ENCODE results near the gene SRP9.
A peak's percentile ranks its signal among the peaks of the same experiment; 100 is the strongest.
"Not testable (repeated sequence)": the region's sequence is repeated elsewhere in the genome, so short reads cannot be mapped to it uniquely, and the experiment has no call there.

The SRP9 gene

DNA sequence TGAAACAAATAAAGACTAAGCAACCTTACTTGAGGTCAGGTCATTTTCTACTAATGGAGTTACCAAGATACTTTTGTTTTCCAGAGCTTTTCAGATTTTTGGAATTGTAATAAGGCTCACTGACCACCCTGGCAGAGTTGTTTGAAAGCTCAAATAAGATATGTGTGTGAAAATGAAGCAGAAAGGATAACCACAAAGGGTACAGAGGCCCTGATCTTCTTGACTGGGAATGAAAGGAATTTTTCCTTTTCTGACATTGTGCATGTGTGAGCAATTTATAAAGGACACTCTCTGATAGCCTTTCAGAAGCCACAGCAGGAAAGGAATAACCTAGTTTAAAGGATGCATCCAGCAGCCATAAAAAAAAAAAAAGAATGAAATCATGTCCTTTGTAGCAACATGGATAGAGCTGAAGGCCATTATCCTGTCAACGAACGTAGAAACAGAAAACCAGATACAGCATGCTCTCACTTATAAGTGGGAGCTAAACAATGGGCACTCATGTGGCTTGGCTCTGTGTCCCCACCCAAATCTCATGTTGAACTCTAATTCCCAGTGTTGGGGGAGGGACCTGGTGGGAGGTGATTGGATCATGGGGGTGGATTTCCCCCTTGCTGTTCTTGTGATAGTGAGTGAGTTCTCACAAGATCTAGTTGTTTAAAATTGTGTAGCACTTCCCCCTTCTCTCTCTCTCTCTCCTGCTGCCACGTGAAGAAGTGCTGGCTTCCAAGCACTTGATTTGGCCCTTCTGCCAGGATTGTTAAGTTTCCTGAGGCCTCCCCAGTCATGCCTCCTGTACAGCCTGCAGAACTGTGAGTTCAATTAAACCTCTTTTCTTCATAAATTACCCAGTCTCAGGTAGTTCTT, 3.1 kb upstream of the SRP9 start:
- no peak for DNase-seq (ENCODE audit: low read depth in 2 of 2)

DNA sequence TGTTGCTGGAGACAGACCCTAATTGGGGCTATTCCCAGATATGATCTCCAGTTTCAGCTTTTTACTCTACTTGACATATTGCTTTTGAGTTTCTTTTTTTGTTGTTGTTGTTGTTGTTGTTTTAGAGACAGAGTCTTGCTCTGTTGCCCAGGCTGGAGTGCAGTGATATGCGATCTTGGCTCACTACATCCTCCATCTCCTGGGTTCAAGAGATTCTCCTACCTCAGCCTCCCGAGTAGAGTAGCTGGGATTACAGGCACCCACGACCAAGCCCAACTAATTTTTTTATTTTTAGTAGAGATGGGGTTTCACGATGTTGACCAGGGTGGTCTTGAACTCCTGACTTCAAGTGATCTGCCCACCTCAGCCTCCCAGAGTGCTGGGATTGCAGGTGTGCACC, 1.3 kb upstream of the SRP9 start:
- DNase-seq (ENCODE audit: low read depth in 2 of 2), result no peak

GRCh38 chr1:225777058-225777582, 506 bp upstream of the SRP9 start:
- peak in 1 of 2 donors; percentile 6 for DNase-seq (ENCODE audit: low read depth in 2 of 2)

- no peak for DNase-seq (ENCODE audit: low read depth in 2 of 2)
Measured at GRCh38 chr1:225778337-225778669, 677 bp downstream of the SRP9 start.

DNA sequence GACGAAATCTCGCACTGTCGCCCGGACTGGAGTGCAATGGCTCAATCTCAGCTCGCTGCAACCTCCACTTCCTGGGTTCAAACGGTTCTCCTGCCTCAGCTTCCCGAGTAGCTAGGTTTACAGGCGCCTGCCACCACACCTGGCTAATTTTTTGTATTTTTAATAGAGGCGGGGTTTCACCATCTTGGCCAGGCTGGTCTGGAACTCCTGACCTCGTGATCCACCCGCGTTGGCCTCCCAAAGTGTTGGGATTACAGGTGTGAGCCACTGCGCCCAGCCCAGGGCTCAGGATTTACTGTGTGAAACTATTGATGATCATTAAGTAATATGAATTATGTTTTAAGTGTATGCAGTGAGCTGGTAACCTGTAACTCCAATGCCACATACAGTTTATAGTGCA, 1.5 kb downstream of the SRP9 start:
- not testable (repeated sequence) for DNase-seq (ENCODE audit: low read depth in 2 of 2)

- DNase-seq (ENCODE audit: low read depth in 2 of 2), result no peak
Measured at GRCh38 chr1:225780134-225780533, 2.5 kb downstream of the SRP9 start.

DNA sequence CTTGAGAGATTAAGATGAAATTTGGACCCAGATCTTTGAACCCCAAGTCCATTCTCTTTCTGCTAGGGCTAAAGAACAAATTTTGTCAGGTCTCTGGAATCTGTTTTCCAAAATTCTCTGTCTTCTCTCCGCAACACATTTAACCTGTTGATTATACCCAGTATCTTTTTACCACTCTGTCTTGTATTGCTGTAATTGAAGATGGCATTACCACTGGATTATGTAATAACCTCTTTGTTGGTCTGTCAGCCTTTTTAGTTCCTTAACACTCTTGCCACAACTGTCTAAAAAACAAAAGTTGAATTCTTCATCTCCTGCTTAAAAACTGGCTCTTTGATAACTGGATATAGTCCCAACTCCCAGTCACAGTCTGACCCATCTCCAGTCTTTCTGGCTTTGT, 3.0 kb downstream of the SRP9 start:
- no peak for DNase-seq (ENCODE audit: low read depth in 2 of 2)

DNA sequence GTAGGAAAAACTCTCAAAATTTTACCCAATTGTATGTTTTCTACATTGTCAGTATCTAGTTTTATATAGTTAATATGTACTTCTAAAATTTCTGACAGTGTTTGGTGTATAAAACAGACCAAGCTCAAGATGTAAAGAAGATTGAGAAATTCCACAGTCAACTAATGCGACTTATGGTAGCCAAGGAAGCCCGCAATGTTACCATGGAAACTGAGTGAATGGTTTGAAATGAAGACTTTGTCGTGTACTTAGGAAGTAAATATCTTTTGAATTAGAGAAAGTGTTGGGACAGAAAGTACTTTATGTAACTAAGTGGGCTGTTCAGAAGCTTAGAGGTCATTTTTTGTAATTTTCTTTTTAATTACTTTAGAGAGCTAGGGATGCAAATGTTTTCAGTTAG, 11.5 kb downstream of the SRP9 start:
- not testable (repeated sequence) for DNase-seq (ENCODE audit: low read depth in 2 of 2)

DNA sequence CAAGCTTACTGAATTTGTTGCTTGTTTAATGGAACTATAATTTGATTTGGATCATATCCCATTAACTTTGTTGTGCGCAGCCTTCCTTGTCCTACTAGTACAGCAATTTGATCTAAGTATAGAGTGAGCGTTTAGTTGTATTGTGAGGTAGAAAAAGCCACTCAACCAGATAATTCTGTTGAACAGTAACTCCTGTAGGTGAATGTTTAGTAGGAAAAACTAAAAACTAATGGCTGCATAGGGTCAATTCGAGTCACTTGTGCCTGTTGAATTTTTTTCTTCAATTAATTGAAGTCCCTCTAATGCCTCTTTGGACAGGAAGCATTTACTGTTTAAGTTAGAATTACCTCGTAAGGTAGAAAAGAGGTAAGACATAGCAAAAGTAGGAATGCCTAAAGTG, 17.3 kb downstream of the SRP9 start:
- DNase-seq (ENCODE audit: low read depth in 2 of 2), result no peak

DNA sequence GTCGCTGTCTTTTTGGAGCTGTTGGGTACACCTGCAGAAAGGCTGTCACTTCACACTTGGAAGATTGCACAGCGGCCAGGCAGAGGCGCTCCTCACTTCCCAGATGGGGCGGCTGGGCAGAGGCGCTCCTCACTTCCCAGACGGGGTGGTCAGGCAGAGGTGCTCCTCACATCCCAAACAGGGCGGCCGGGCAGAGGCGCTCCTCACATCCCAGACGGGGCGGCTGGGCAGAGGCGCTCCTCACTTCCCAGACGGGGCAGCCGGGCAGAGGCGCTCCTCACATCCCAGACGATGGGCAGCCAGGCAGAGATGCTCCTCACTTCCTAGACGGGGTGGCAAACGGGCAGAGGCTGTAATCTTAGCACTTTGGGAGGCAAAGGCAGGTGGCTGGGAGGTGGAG, 18.5 kb downstream of the SRP9 start:
- DNase-seq (ENCODE audit: low read depth in 2 of 2), result not testable (repeated sequence)

DNA sequence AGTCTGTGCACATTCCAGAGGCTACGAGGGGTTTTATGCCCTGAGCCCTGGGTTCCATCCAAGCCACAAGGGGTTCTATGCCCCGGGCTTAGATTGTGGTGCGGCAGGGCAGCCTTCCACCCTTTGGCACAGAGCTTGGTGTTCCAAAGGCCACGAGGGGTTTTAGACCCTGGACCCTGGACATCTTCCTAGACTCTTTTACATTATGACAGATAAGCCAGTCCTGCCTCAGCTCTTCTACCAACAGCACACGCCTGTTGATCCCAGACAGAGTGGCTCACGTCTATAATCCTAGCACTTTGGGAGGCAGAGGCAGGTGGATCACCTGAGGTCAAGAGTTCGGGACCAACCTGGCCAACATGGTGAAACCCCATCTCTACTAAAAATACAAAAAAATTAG, 23.5 kb downstream of the SRP9 start:
- DNase-seq (ENCODE audit: low read depth in 2 of 2), result not testable (repeated sequence)

DNA sequence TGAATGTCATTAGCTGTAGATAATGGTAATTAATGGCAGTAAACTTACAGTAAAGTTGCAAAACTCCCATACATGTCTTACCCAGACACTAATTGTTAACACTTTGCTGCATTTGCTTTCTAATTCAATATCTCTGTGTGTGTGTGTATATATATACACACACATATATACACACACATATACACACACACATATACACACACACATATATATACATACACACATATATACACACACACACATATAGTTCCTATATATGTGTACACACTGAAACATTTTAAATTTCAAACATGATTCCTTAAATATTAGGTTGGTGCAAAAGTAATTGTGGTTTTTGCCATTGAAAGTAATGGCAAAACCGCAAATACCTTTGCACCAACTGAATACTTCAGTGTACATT, 28.6 kb downstream of the SRP9 start:
- no peak for DNase-seq (ENCODE audit: low read depth in 2 of 2)

DNA sequence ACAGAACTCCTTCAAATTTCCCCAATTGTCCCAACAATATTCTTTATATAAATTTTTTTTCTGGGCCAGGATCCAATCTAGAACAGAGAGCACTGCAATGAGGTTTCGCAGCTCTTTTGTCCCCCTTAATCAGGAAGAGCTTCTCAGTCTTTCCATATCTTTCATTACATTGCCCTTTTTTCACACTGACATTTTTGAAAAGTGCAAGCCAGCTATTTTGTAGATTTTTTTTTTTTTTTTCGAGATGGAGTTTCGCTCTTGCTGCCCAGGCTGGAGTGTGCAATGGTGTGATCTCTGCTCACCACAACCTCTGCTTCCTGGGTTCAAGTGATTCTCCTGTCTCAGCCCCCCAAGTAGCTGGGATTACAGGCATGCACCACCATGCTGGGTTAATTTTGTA, 29.1 kb downstream of the SRP9 start:
- DNase-seq (ENCODE audit: low read depth in 2 of 2), result not testable (repeated sequence)

DNA sequence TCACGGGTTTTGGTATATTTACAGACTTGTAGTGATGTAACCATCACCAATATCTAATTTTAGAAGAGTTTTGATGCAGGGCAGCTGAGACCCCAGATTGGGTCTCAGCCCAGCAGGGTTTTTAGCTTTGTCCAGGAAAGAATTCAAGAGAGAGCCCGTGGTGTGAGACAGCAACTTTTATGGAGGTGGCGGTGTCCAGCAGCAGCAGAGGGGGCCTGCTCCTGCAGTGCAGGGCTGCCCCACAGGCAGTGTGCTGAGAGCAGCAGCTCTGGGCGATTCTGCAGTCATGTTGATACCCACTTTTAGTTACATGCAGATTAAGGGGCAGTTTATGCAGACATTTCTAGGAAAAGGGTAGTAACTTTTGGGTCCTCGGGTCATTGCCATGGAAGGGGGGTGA, 30.5 kb downstream of the SRP9 start:
- DNase-seq (ENCODE audit: low read depth in 2 of 2), result no peak

DNA sequence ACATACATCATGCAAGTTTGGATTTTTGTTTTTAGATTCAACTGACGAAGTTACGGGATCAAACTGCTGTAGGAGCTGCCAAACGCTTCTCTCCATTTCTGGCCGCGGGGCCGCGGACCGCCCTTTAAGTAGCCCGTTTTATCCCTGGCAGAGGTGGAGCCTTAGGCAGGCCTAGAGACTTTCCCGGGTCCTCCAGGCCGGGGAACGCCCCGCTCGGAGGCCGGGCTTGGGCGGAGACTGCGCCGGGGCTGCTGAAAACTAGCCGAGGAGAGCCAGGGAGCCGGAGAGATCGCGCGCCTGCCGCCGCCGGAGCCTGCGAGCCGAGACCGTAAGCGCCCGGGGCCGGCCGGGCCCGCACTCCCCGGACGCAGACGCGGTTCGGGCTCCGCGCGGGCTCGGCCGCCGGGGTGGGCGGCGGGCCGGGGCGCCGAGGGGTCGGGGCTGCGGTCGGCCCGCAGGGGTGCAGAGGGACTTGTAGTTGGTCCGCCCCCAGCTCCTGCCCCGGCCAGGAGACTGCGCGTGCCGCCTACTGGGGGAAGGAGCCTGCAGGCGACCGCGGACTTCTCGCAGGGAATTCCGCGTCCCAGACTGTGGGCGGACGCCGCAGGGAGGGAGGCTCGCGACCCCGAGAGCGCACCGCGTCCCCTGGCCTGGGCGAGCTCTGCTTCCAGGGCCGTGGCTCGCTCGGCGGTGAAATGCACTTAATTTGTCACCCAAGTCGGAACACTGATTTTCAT, 32.4 kb downstream of the SRP9 start, which contains the start of gene EPHX1:
Gene EPHX1, plus strand, starts transcription at position 283 of the 737 bp plus-strand sequence. CDS start 18,606 bp downstream, outside the sequence.
- DNase-seq (ENCODE audit: low read depth in 2 of 2), result peak; percentile 54 to 70

DNA sequence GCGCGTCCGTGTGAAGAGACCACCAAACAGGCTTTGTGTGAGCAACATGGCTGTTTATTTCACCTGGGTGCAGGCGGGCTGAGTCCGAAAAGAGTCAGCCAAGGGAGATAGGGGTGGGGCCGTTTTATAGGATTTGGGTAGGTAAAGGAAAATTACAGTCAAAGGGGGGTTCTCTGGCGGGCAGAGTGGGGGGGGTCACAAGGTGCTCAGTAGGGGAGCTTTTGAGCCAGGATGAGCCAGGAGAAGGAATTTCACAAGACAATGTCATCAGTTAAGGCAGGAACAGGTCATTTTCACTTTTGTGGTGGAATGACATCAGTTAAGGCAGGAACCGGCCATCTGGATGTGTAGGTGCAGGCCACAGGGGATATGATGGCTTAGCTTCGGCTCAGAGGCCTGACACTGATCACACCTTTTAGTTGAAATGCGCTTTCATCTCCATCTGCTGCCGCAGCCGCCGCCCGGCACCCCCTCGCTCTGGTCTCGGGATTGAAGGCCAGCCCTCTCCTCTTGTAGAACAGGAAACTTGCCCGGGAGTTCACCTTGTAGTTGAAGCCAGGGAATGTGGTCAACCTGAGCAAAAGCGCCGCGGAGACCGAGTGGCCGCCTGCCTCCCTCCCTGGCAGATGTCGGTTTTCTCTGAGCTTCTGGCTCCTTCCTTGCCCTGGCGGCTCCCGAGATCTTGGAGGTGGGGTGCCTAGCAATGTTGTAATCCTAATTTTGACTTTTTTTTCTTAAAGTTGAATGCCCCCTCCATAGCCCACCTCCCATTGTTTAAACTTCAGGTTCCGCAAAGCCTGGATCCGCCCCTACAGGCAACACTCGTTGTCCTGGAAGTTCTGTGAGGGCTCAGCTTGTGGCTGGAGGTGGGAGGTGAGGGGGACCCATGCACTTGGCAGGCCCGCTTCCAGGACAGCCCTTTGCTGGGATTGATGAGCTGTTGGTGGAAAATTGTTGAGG, 33.2 kb downstream of the SRP9 start:
- DNase-seq (ENCODE audit: low read depth in 2 of 2), result not testable (repeated sequence)

DNA sequence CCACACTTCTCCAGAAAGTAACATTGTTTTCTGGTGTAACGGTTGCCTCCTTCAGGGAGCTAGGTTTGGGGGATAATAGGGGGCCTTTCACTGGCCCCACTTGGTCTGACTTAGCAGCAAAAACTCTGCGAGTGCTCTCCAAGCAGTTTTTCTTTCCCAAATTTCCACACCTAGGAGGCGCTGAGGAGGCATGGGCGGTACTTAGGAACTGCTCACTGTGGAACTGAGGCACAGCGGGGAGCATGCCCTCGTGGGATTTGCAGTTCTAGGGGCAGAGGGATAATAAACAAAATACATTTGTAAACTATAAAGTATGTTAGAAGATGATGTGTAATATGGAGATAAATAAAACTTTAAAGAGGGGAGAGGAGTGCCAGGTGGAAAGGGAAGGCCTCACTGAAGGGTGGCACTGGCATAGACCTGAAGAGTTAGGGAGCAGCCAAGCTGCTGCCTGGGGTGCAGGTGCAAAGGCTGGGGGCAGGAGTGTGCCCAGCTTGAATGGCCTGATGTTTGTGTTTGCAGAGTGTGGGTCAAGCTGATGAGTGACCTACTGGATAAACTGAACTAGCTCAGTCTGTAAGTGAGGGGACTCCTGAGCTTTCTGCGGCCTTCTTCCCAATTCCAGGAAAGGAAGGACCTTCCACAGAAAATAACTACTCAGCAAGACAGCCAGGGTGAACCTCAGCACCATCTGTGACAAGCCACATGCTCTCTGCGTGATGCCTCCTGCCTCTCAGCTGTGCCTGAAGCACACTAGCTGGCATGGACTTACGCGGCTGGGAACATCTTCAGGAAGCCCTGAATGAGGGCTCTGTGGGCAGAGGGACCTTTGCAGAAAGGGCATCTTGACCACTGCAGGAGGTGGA, 34.2 kb downstream of the SRP9 start:
- no peak for DNase-seq (ENCODE audit: low read depth in 2 of 2)

- no peak for DNase-seq (ENCODE audit: low read depth in 2 of 2)
Measured at GRCh38 chr1:225812488-225813213, 35.0 kb downstream of the SRP9 start.

- DNase-seq (ENCODE audit: low read depth in 2 of 2), result no peak
Measured at GRCh38 chr1:225813214-225813964, 35.8 kb downstream of the SRP9 start.
